Neural progenitor cell (in vitro differentiated cells): Measurements from ENCODE around the gene RAN. TPM values are rescaled to one million over a fixed set of nuclear protein-coding genes. Genes with fewer than 3 reads are reported as not detected.

Experiments
- DNase-seq: peaks from one replicate; pipeline ENCODE4 v3.0.0-alpha.2; 2016; ENCODE audit warnings: low spot score
- H2AFZ ChIP-seq: fragments of 200-600 bp; sonication (generic); replicated peaks from 2 replicates; pipeline ENCODE4 v1.6.1; 2016; ENCODE audit warnings: antibody characterized with exemption
- H3F3A ChIP-seq: fragments of 200-600 bp; sonication (generic); 2 replicates; pipeline ENCODE4 v1.6.1; 2016; ENCODE audit warnings: antibody characterized with exemption, low read depth
- H3K27ac ChIP-seq: fragments of 200-600 bp; sonication (generic); 2 replicates; pipeline ENCODE4 v1.5.1; 2016; ENCODE audit warnings: mild to moderate bottlenecking
- H3K27me3 ChIP-seq: fragments of 200-600 bp; sonication (generic); 2 replicates; pipeline ENCODE4 v1.6.1; 2016; ENCODE audit warnings: mild to moderate bottlenecking, moderate library complexity
- H3K36me3 ChIP-seq: fragments of 200-600 bp; sonication (generic); 2 replicates; pipeline ENCODE4 v1.5.1; 2016
- H3K4me1 ChIP-seq: fragments of 200-600 bp; sonication (generic); 2 replicates; pipeline ENCODE4 v1.6.1; 2016; ENCODE audit warnings: mixed run types
- H3K4me2 ChIP-seq: fragments of 200-600 bp; sonication (generic); 2 replicates; pipeline ENCODE4 v1.6.1; 2016
- H3K4me3 ChIP-seq: fragments of 200-600 bp; sonication (generic); 2 replicates; pipeline ENCODE4 v1.5.1; 2016
- H3K79me2 ChIP-seq: fragments of 200-600 bp; sonication (generic); 2 replicates; pipeline ENCODE4 v1.6.1; 2016; ENCODE audit warnings: low read depth
- H3K9ac ChIP-seq: fragments of 200-600 bp; sonication (generic); 2 replicates; pipeline ENCODE4 v1.6.1; 2016
- H3K9me3 ChIP-seq: fragments of 200-600 bp; sonication (generic); 2 replicates; pipeline ENCODE4 v1.5.1; 2016; ENCODE audit warnings: low read depth
- H4K20me1 ChIP-seq: fragments of 200-600 bp; sonication (generic); 2 replicates; pipeline ENCODE4 v1.6.1; 2016; ENCODE audit warnings: low read depth
- H3K27ac Mint-ChIP-seq: 3 replicates; pipeline ENCODE4 v1.8.0; 2021; ENCODE audit warnings: mixed read lengths
- H3K27me3 Mint-ChIP-seq: 2 replicates; pipeline ENCODE4 v1.8.0; 2022; ENCODE audit warnings: low read depth, mild to moderate bottlenecking, inconsistent platforms, moderate library complexity, mixed read lengths; ENCODE audit not compliant: insufficient read depth
- H3K36me3 Mint-ChIP-seq: 3 replicates; pipeline ENCODE4 v1.8.0; 2021; ENCODE audit warnings: mixed read lengths
- H3K4me1 Mint-ChIP-seq: 3 replicates; pipeline ENCODE4 v1.8.0; 2021; ENCODE audit warnings: mixed read lengths
- H3K4me3 Mint-ChIP-seq: 3 replicates; pipeline ENCODE4 v1.8.0; 2021; ENCODE audit warnings: mild to moderate bottlenecking, moderate library complexity, mixed read lengths
- H3K9me3 Mint-ChIP-seq: 3 replicates; pipeline ENCODE4 v1.8.0; 2020; ENCODE audit warnings: mixed read lengths
- EZH2 ChIP-seq: fragments of 200-600 bp; sonication (generic); IDR thresholded peaks from 2 replicates; pipeline ENCODE4 v1.6.1; 2017; ENCODE audit warnings: antibody characterized with exemption, mild to moderate bottlenecking, moderate library complexity
- EZH2phosphoT487 ChIP-seq: fragments of 200-600 bp; sonication (generic); IDR thresholded peaks from 2 replicates; pipeline ENCODE4 v1.6.1; 2017; ENCODE audit warnings: antibody characterized with exemption
- total RNA-seq: library from RNA; depleted of rRNA; stranded (reverse); fragments of >200 nt; gene quantifications from 2 replicates; pipeline ENCODE4 v1.2.3, GENCODE V29; 2015; ENCODE audit warnings: low replicate concordance
- TF ChIP-seq, protein P1 (sequence below): fragments of 200-600 bp; sonication (generic); IDR thresholded peaks from 2 replicates; pipeline ENCODE4 v1.5.1; 2017; ENCODE audit warnings: antibody characterized with exemption, mild to moderate bottlenecking

RAN gene
- 699 and 1,370 TPM in 2 replicates for total RNA-seq

DNA sequence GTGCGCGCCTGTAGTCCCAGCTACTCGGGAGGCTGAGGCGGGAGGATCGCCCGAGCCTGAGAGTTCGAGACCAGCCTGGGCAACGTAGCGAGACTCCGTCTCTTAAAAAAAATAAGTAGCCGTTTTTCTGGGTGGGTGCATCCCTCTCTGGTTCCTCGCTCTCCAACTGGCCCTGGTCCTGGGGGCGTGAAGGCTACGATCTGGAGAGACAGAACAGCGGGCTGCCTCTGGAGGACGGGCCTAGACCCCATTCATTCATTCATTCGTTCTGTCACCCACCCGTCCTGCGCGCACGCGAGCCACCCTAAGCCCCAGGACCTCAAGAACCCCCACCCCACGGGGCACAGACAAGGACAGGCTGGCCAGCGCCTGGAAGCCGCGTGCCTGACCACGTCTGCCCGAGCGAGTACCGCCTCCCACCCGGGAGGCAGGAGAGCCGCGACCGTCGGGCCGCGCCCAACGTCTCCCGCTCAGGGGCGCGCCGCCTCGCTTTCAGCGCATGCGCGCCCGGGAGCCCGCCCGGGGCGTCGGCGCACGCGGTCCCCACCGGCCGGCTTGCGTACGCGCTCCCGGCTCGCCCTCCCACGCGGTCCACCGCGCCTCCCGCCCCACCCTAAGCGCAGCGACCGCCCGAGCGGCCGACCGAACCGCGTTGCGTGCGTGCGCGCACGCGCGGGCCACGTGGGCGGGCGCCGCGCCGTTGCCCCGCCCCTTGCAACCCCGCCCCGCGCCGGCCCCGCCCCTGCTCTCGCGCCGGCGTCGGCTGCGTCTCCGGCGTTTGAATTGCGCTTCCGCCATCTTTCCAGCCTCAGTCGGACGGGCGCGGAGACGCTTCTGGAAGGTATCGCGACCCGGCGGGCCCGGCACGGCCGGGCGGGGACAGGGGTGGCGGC lies at the start of gene RAN:
Gene RAN (plus strand): TSS at position 781 of the 893 bp plus-strand sequence. CDS start 528 bp downstream, outside the sequence.
- peak; percentile 95 for DNase-seq
- Histone ChIP-seq H3K27me3 (no peaks in the 10 kb centered on the region), H3K79me2 (peaks cover 47% of the 10 kb centered on the region), H3K9me3 (no peaks in the 10 kb centered on the region), H3K9ac (peak within 1 kb of the TSS; percentile 86), H3K4me3 (peak within 1 kb of the TSS; percentile 97), H3K27ac (peak within 1 kb of the TSS; percentile 78), H2AFZ (peak within 1 kb of the TSS; percentile 71), H3K4me2 (peak within 1 kb of the TSS; percentile 99), H3F3A (peaks cover 57% of the 10 kb centered on the region), H4K20me1 (peaks cover 42% of the 10 kb centered on the region), H3K4me1 (peaks cover 25% of the 10 kb centered on the region), H3K36me3 (peaks cover 30% of the 10 kb centered on the region)
- peak within 1 kb of the TSS; percentile 96 for H3K4me3 Mint-ChIP-seq
- TF ChIP-seq, protein P1, sequence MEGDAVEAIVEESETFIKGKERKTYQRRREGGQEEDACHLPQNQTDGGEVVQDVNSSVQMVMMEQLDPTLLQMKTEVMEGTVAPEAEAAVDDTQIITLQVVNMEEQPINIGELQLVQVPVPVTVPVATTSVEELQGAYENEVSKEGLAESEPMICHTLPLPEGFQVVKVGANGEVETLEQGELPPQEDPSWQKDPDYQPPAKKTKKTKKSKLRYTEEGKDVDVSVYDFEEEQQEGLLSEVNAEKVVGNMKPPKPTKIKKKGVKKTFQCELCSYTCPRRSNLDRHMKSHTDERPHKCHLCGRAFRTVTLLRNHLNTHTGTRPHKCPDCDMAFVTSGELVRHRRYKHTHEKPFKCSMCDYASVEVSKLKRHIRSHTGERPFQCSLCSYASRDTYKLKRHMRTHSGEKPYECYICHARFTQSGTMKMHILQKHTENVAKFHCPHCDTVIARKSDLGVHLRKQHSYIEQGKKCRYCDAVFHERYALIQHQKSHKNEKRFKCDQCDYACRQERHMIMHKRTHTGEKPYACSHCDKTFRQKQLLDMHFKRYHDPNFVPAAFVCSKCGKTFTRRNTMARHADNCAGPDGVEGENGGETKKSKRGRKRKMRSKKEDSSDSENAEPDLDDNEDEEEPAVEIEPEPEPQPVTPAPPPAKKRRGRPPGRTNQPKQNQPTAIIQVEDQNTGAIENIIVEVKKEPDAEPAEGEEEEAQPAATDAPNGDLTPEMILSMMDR = no peak
- TF ChIP-seq EZH2 = no peak
- TF ChIP-seq EZH2phosphoT487 = no peak
- H3K36me3 Mint-ChIP-seq = peaks cover 35% of the 10 kb centered on the region
- H3K9me3 Mint-ChIP-seq = no peaks in the 10 kb centered on the region
- peaks cover 12% of the 10 kb centered on the region for H3K27me3 Mint-ChIP-seq
- H3K27ac Mint-ChIP-seq = peak within 1 kb of the TSS; percentile 96
- peaks cover 36% of the 10 kb centered on the region for H3K4me1 Mint-ChIP-seq

DNA sequence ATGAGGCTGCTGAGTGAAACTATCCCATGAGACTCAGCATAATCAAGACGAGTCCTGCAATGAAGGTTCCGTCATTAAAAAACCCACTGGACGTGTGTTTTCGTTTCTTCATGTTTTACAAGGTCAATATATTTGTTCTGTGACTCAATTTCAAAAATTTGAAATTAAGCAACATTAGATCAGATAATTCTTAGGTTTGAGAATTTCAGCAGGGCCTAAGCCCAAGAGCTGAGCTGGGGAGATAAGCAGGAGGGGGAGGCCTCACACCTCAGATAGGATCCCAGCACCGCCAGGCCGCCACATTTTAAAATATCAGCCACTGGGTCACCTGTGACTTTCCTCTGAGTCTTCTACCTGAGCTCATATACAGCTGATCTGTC lies 46.1 kb upstream of the RAN start:
- H3K9ac ChIP-seq = no peak overlapping the region
- no peak for TF ChIP-seq EZH2phosphoT487
- TF ChIP-seq, protein P1 = no peak
- no peak for TF ChIP-seq EZH2
- Mint-ChIP-seq H3K4me3 (no peak overlapping the region), H3K27me3 (peaks cover 2% of the 10 kb centered on the region), H3K9me3 (no peaks in the 10 kb centered on the region), H3K36me3 (peaks cover 15% of the 10 kb centered on the region), H3K27ac (no peak overlapping the region), H3K4me1 (peaks cover 12% of the 10 kb centered on the region)
- no peaks in the 10 kb centered on the region for H3K9me3 ChIP-seq
- peaks cover 5% of the 10 kb centered on the region for H4K20me1 ChIP-seq
- H3K79me2 ChIP-seq = peaks cover 12% of the 10 kb centered on the region
- no peaks in the 10 kb centered on the region for H3K27me3 ChIP-seq
- H2AFZ ChIP-seq = no peak overlapping the region
- DNase-seq = no peak
- H3K36me3 ChIP-seq = no peaks in the 10 kb centered on the region
- no peak overlapping the region for H3K27ac ChIP-seq
- H3K4me1 ChIP-seq = peaks cover 16% of the 10 kb centered on the region
- H3K4me2 ChIP-seq = no peak overlapping the region
- no peaks in the 10 kb centered on the region for H3F3A ChIP-seq
- no peak overlapping the region for H3K4me3 ChIP-seq

DNA sequence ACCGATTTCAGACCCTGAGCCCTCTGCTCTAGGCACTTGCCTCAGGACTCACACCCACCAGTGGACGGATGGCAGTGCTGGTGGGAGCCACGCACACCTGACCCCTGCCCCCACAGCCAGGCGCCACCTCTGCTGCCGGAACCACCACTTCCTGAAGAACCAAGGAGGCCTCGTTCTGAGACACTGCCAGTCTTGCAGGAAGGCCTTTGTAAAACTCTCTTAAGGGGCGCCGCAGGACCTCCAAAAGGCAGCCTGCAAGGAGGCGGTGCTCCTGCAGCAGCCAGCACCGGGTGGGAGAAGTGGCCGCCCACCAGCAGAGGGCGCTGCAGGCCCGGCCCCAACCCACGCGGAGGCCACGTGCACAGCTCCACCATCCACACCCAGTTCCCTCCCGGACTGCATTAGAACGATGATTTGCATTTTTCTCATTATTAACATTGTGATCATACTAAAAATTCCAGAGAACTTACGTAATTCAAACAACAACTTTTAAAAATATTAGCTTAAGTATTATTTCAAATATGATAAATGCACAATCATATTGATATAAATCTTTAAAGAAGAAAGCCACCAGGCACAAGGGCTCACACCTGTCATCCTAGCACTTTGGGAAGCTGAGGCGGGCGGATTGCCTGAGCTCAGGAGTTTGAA lies 45.6 kb upstream of the RAN start:
- H3K27ac Mint-ChIP-seq = no peak overlapping the region

More for the DNA sequence above, 45.6 kb upstream of the RAN start:
- H3K4me1 ChIP-seq = peaks cover 21% of the 10 kb centered on the region
- H3K4me2 ChIP-seq = no peak overlapping the region
- no peaks in the 10 kb centered on the region for H3F3A ChIP-seq
- H3K4me1 Mint-ChIP-seq = peaks cover 12% of the 10 kb centered on the region
- H3K9me3 ChIP-seq = no peaks in the 10 kb centered on the region
- peaks cover 18% of the 10 kb centered on the region for H3K79me2 ChIP-seq
- no peak overlapping the region for H3K4me3 Mint-ChIP-seq
- H2AFZ ChIP-seq = no peak overlapping the region
- peaks cover 2% of the 10 kb centered on the region for H3K27me3 Mint-ChIP-seq
- H3K4me3 ChIP-seq = no peak overlapping the region
- peaks cover 10% of the 10 kb centered on the region for H4K20me1 ChIP-seq
- peaks cover 13% of the 10 kb centered on the region for H3K36me3 Mint-ChIP-seq
- no peak overlapping the region for H3K9ac ChIP-seq
- no peaks in the 10 kb centered on the region for H3K9me3 Mint-ChIP-seq
- TF ChIP-seq, protein P1 = peak; percentile 76
- TF ChIP-seq EZH2phosphoT487 (no peak), EZH2 (no peak)
- DNase-seq = peak; percentile 57
- no peaks in the 10 kb centered on the region for H3K27me3 ChIP-seq
- no peak overlapping the region for H3K27ac ChIP-seq
- H3K36me3 ChIP-seq = no peaks in the 10 kb centered on the region
